Measurements from ENCODE around the gene SPECC1L.

SPECC1L gene

DNA sequence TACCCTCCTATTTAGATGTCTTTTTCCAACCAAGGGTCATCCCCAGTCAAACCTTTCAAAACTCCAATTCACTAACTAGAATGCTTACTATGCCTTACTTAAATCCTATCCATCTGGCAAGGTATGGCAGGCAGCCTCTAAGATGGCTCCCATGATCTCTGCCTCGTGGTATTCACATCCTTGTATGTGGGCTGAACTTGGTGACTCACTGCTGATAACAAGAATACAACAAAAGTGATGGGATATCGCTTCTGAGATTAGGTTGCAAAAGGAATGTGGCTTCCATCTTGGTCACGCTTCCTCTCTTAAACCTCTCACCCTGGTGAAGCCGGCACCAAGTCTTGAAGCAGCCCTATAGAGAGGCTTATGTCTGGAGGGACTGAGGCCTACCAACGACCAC is 194.9 kb downstream of the SPECC1L start:
- Histone ChIP-seq H3K4me2 (ENCODE audit: low read length) (no peak overlapping the region), H3K4me1 (ENCODE audit: control insufficient read depth, insufficient read depth, low read length) (peaks cover 13% of the 10 kb centered on the region)

DNA sequence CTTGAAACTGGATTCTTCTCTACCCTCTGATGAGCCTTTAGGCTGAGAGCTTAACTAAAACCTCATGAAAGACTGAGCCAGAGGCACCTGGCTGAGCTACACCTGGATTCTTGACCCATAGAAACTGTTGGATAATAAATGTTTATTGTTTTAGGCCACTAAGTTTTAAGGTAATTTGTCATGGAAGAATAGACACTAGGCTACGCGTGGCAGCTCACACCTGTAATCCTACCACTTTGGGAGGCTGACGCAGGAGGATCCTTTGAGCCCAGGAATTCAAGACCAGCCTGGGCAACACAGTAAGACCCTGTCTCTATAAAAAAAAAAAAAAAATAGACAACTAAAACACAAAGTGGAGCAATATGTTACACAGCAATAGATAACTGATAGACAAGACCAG is 195.3 kb downstream of the SPECC1L start:
- H3K9ac ChIP-seq (ENCODE audit: low read depth, low read length): no peak overlapping the region
- H3K4me2 ChIP-seq (ENCODE audit: low read length): no peak overlapping the region
- H3K4me1 ChIP-seq (ENCODE audit: control insufficient read depth, insufficient read depth, low read length): peaks cover 13% of the 10 kb centered on the region
- no peaks in the 10 kb centered on the region for H3K27me3 ChIP-seq (ENCODE audit: control insufficient read depth, insufficient read depth, low read length)
- no peaks in the 10 kb centered on the region for H3K36me3 ChIP-seq (ENCODE audit: insufficient read depth, low read length)
- H3K9me3 ChIP-seq (replicated peaks; ENCODE audit: low read length): no peaks in the 10 kb centered on the region
- H3K4me3 ChIP-seq (ENCODE audit: low read length): no peak overlapping the region

More for the DNA sequence above, 194.9 kb downstream of the SPECC1L start:
- no peaks in the 10 kb centered on the region for H3K27me3 ChIP-seq (ENCODE audit: control insufficient read depth, insufficient read depth, low read length)
- H3K9ac ChIP-seq (ENCODE audit: low read depth, low read length): no peak overlapping the region
- H3K36me3 ChIP-seq (ENCODE audit: insufficient read depth, low read length): no peaks in the 10 kb centered on the region
- no peaks in the 10 kb centered on the region for H3K9me3 ChIP-seq (replicated peaks; ENCODE audit: low read length)
- H3K4me3 ChIP-seq (ENCODE audit: low read length): no peak overlapping the region

DNA sequence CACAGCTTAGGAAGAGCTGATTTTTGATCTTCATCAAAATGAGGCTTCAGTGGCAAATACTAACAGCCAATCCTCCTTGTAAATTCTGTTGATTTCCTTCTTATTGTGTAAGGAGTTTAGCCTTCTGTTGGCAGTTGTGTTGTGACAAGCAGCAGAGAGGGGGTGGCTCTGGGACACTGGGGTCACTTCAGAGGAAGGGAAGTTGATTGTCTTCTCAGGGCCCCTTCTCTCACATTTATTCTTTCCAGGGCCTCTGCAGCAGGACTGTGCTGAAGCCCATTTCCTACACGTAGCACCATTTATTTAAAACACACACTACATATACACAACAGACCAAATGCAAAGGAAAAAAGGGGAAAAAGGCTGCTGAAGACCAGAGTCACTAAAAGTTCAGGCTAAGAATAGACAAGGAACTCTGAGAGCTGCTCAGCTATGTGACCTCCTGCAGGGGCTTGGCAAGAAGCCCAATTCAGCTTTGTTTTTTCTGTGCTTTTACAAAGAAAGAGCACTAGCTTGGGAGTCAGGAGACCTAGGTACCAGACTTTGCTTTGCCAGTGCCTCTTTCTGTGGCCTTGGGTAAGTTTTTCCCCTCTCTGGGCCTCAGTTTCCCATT is 196.2 kb downstream of the SPECC1L start:
- Histone ChIP-seq H3K4me2 (ENCODE audit: low read length) (peak overlapping the region; percentile 64), H3K4me1 (ENCODE audit: control insufficient read depth, insufficient read depth, low read length) (peaks cover 13% of the 10 kb centered on the region), H3K36me3 (ENCODE audit: insufficient read depth, low read length) (no peaks in the 10 kb centered on the region), H3K9ac (ENCODE audit: low read depth, low read length) (peak overlapping the region; percentile 11), H3K4me3 (ENCODE audit: low read length) (peak overlapping the region; percentile 50), H3K9me3 (replicated peaks; ENCODE audit: low read length) (no peaks in the 10 kb centered on the region), H3K27me3 (ENCODE audit: control insufficient read depth, insufficient read depth, low read length) (no peaks in the 10 kb centered on the region)

DNA sequence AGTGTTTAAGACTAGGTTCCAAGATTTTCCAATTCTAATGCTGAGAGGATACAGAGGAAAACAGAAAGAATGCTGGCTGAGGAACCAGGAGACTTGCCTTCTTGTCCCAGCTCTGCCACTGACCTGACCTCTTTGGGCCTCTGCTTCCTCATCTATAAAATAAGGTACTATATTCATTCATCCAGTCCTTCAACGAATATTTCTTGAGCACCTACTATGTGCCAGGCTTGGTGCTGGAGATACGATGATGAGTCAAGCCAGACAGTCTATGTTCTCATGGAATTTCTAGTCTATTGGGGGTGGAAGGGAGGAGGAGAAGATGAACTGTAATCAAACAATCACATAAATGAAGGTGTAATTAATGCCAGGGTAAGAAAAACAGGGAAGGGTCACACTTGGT is 196.7 kb downstream of the SPECC1L start:
- peaks cover 13% of the 10 kb centered on the region for H3K4me1 ChIP-seq (ENCODE audit: control insufficient read depth, insufficient read depth, low read length)

More for the DNA sequence above, 196.7 kb downstream of the SPECC1L start:
- H3K4me2 ChIP-seq (ENCODE audit: low read length): peak overlapping the region; percentile 64
- no peak overlapping the region for H3K4me3 ChIP-seq (ENCODE audit: low read length)
- no peaks in the 10 kb centered on the region for H3K27me3 ChIP-seq (ENCODE audit: control insufficient read depth, insufficient read depth, low read length)
- H3K9me3 ChIP-seq (replicated peaks; ENCODE audit: low read length): no peaks in the 10 kb centered on the region
- no peak overlapping the region for H3K9ac ChIP-seq (ENCODE audit: low read depth, low read length)
- H3K36me3 ChIP-seq (ENCODE audit: insufficient read depth, low read length): no peaks in the 10 kb centered on the region
